Sigmoid colon (tissue), 4 donors: Measurements from ENCODE around the gene C1QL1.

Source experiments
- CTCF ChIP-seq, 4 experiments: fragments of 450-650 bp in 3 of 4; fragments of 200-600 bp in 1 of 4; IDR thresholded peaks; one replicate each; pipeline ENCODE4 v1.5.1; 2016 to 2019; ENCODE audit warnings: antibody characterized with exemption in 4 of 4, mild to moderate bottlenecking in 3 of 4, moderate library complexity in 2 of 4
- POLR2A ChIP-seq, 2 donors: fragments of 450-650 bp; IDR thresholded peaks; one replicate each; pipeline ENCODE4 v1.6.1; 2016; ENCODE audit warnings: antibody characterized with exemption in 2 of 2, mild to moderate bottlenecking in 2 of 2, moderate library complexity in 2 of 2
- POLR2AphosphoS5 ChIP-seq, 4 donors: sonication (generic); formaldehyde crosslinking; IDR thresholded peaks; one replicate each; pipeline ENCODE4 v1.6.1; 2017; ENCODE audit warnings: antibody characterized with exemption in 4 of 4

- TF ChIP-seq CTCF (IDR thresholded peaks at IDR 0.05) (no peak), POLR2A (IDR thresholded peaks at IDR 0.05) (no peak), POLR2AphosphoS5 (IDR thresholded peaks at IDR 0.05) (no peak)
Measured at GRCh38 chr17:44930667-44931066, 37.4 kb downstream of the C1QL1 start.
